Erythroblast (primary cell): ENCODE results near the gene TSHZ2.

Source experiments
- GATA1 ChIP-seq: IDR thresholded peaks from 2 replicates; pipeline ENCODE4 v1.6.1; 2011; ENCODE audit warnings: low read depth, mild to moderate bottlenecking, control low read depth, low read length, moderate library complexity
- POLR2A ChIP-seq: IDR thresholded peaks from 2 replicates; pipeline ENCODE4 v1.6.1; 2011; ENCODE audit warnings: mild to moderate bottlenecking, low read length

DNA sequence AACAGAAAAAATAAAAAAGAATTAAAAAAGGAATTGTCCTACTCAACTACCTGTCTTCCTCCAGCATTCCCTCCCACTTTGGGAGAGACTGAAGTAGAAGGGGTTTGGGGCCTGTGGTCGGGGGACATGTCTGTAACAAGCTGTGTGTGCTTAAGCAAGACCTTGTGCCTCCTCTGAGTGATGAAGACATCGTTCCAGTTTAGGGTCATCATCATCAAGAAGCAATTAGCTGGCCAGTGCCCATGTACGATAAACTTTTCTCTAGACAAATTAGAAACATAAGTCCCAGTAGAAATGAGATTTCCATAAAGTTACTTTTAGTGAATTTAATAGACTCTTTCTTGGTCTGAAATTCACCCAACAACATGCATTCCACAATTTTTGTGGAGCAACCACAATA, 348.5 kb downstream of the TSHZ2 start:
- TF ChIP-seq POLR2A, result no peak
- TF ChIP-seq GATA1, result no peak
